Esophagus muscularis mucosa (tissue), 4 donors: ENCODE results near the gene LEMD3. TPM values are rescaled to one million over a fixed set of nuclear protein-coding genes. Genes with fewer than 3 reads are reported as not detected.

Experiments
- DNase-seq: peaks from one replicate; pipeline ENCODE4 v3.0.0-alpha.2; 2017; ENCODE audit errors: extremely low spot score
- H3K27ac ChIP-seq, 4 donors: fragments of 200-600 bp; sonication (generic); replicated peaks in 1 of 4; 1 replicate in 3 of 4; 2 replicates in 1 of 4; pipeline ENCODE4 v1.5.1; 2016 to 2019; ENCODE audit warnings: mild to moderate bottlenecking in 1 of 4
- H3K27me3 ChIP-seq, 4 donors: fragments of 200-600 bp; sonication (generic); one replicate each; pipeline versions ENCODE4 v1.5.1 to v1.6.0; 2016 to 2019
- H3K36me3 ChIP-seq, 4 donors: fragments of 200-600 bp; sonication (generic); one replicate each; pipeline ENCODE4 v1.5.1; 2016 to 2019
- H3K4me1 ChIP-seq, 4 donors: fragments of 200-600 bp; sonication (generic); one replicate each; pipeline ENCODE4 v1.5.1; 2016 to 2019
- H3K4me3 ChIP-seq, 4 donors: fragments of 200-600 bp; sonication (generic); 1 replicate in 2 of 4; 2 replicates in 2 of 4; pipeline ENCODE4 v1.5.1; 2016 to 2019; ENCODE audit warnings: mild to moderate bottlenecking in 4 of 4, moderate library complexity in 1 of 4
- H3K9me3 ChIP-seq, 4 donors: fragments of 200-600 bp; sonication (generic); 1 replicate in 3 of 4; 2 replicates in 1 of 4; pipeline ENCODE4 v1.5.1; 2016 to 2019
- CTCF ChIP-seq, 3 experiments: fragments of 200-600 bp in 2 of 3; fragments of 450-650 bp in 1 of 3; sonication (generic) in 2 of 3; IDR thresholded peaks; one replicate each; pipeline ENCODE4 v1.5.1; 2017 to 2019; ENCODE audit warnings: antibody characterized with exemption in 3 of 3, mild to moderate bottlenecking in 2 of 3, moderate library complexity in 1 of 3
- EP300 ChIP-seq: sonication (generic); formaldehyde crosslinking; IDR thresholded peaks from one replicate; pipeline ENCODE4 v1.6.1; 2017; ENCODE audit warnings: antibody characterized with exemption
- POLR2A ChIP-seq: fragments of 450-650 bp; IDR thresholded peaks from one replicate; pipeline ENCODE4 v1.6.1; 2017; ENCODE audit warnings: antibody characterized with exemption, moderate library complexity, mild to moderate bottlenecking, low read depth
- POLR2AphosphoS5 ChIP-seq, 2 donors: sonication (generic); formaldehyde crosslinking; IDR thresholded peaks; one replicate each; pipeline ENCODE4 v1.6.1; 2017; ENCODE audit warnings: antibody characterized with exemption in 2 of 2
- WGBS: methylation state at CpG from one replicate; pipeline ENCODE4 v1.1.5; 2018; 5-methylcytosine and 5-hydroxymethylcytosine counted together
- intact Hi-C: fragments of 100-400 bp; cut with DNase I; formaldehyde crosslinking; loops from one replicate; pipeline ENCODE4 v1.15.1; 2023
- total RNA-seq, 4 donors: library from RNA; depleted of rRNA; stranded (reverse); fragments of >200 nt; gene quantifications; one replicate each; pipeline versions ENCODE4 v1.1.0 to v1.2.1, GENCODE V29; 2016

The LEMD3 gene
- total RNA-seq, 4 donors from 2014 or later: 26.6 to 39.0 (median 29.3) TPM

- Histone ChIP-seq H3K9me3 (no peaks in the 10 kb centered on the region), H3K27me3 (no peaks in the 10 kb centered on the region), H3K4me3 (no peak overlapping the region), H3K27ac (no peak overlapping the region), H3K36me3 (no peaks in the 10 kb centered on the region), H3K4me1 (peaks cover 9 to 18% (median 15%) of the 10 kb centered on the region in 4 donors)
- intact Hi-C loops: no loop called here
- no peak for TF ChIP-seq EP300
- TF ChIP-seq POLR2AphosphoS5 (IDR thresholded peaks at IDR 0.05): no peak
- no peak for TF ChIP-seq CTCF (IDR thresholded peaks at IDR 0.05)
- no peak for TF ChIP-seq POLR2A
- no peak for DNase-seq
- WGBS: 100% methylated on average over 3 of the region's 3 CpGs
Observed at GRCh38 chr12:65275627-65276026, 106.2 kb downstream of the LEMD3 start.

GRCh38 chr12:65276916-65277530, 107.6 kb downstream of the LEMD3 start:
- Histone ChIP-seq H3K4me1 (peaks cover 20 to 32% (median 29%) of the 10 kb centered on the region in 4 donors), H3K9me3 (no peaks in the 10 kb centered on the region), H3K27me3 (no peaks in the 10 kb centered on the region), H3K27ac (peak overlapping the region in 1 of 4 donors; percentile 99), H3K36me3 (no peaks in the 10 kb centered on the region), H3K4me3 (no peak overlapping the region)
- 62% methylated on average over 3 of the region's 3 CpGs for WGBS
- TF ChIP-seq CTCF (IDR thresholded peaks at IDR 0.05) (no peak), EP300 (no peak), POLR2A (no peak), POLR2AphosphoS5 (IDR thresholded peaks at IDR 0.05) (no peak)
- intact Hi-C loops: no loop called here
- no peak for DNase-seq

GRCh38 chr12:65277994-65278575, 108.7 kb downstream of the LEMD3 start:
- TF ChIP-seq POLR2AphosphoS5 (IDR thresholded peaks at IDR 0.05): no peak
- no peak for TF ChIP-seq POLR2A
- no peak for TF ChIP-seq CTCF (IDR thresholded peaks at IDR 0.05)
- TF ChIP-seq EP300: no peak
- no peaks in the 10 kb centered on the region for H3K27me3 ChIP-seq
- H3K9me3 ChIP-seq: no peaks in the 10 kb centered on the region
- WGBS: 9% methylated on average over 22 of the region's 23 CpGs
- no peak for DNase-seq
- intact Hi-C loops: no loop called here
- H3K4me1 ChIP-seq: peaks cover 31 to 42% (median 40%) of the 10 kb centered on the region in 4 donors
- no peaks in the 10 kb centered on the region for H3K36me3 ChIP-seq
- H3K4me3 ChIP-seq: peak overlapping the region; percentile 77 to 99 (median 97)
- peak overlapping the region; percentile 94 to 99 (median 98) for H3K27ac ChIP-seq

- no peaks in the 10 kb centered on the region for H3K27me3 ChIP-seq
- H3K4me3 ChIP-seq: peak within 1 kb of the TSS; percentile 77 to 99 (median 97)
- peak; percentile 94 for TF ChIP-seq POLR2AphosphoS5 (IDR thresholded peaks at IDR 0.05)
- TF ChIP-seq EP300: no peak
- peak; percentile 37 for TF ChIP-seq POLR2A
- intact Hi-C loops: no loop called here
- H3K36me3 ChIP-seq: peaks cover 0 to 6% (median 2%) of the 10 kb centered on the region in 4 donors
- peaks cover 31 to 49% (median 46%) of the 10 kb centered on the region in 4 donors for H3K4me1 ChIP-seq
- H3K9me3 ChIP-seq: no peaks in the 10 kb centered on the region
- DNase-seq: no peak
- H3K27ac ChIP-seq: peak within 1 kb of the TSS; percentile 94 to 99 (median 98)
- 0% methylated on average over 8 of the region's 85 CpGs for WGBS
Observed at GRCh38 chr12:65278576-65279368, 109.4 kb downstream of the LEMD3 start, which contains the start of gene MSRB3. Gene MSRB3, plus strand, starts transcription at chr12:65278683. Its CDS starts 29,897 bp downstream, at chr12:65308580.
